H1 (cell line): ENCODE data around the gene PTEN.

Experiments used
- ATF3 ChIP-seq: IDR thresholded peaks from 2 replicates; pipeline ENCODE4 v1.6.1; 2011; ENCODE audit warnings: low read depth, mild to moderate bottlenecking, low read length; ENCODE audit not compliant: insufficient read depth
- BCL11A ChIP-seq, 2 experiments: IDR thresholded peaks; one replicate each; pipeline ENCODE4 v1.6.1; 2011; ENCODE audit warnings: low read depth in 2 of 2, low read length in 2 of 2, mild to moderate bottlenecking in 2 of 2
- CTCF ChIP-seq, 3 experiments: IDR thresholded peaks; 1 replicate in 2 of 3; 2 replicates in 1 of 3; pipeline versions ENCODE4 v1.5.1 to v1.6.1; 2011; ENCODE audit warnings: low read length in 3 of 3, mild to moderate bottlenecking in 3 of 3, inconsistent platforms in 2 of 3, low read depth in 1 of 3, moderate library complexity in 1 of 3; ENCODE audit not compliant: insufficient read depth in 1 of 3; ENCODE audit errors: control extremely low read depth in 1 of 3
- EP300 ChIP-seq, 2 experiments: IDR thresholded peaks; 1 replicate in 1 of 2; 2 replicates in 1 of 2; pipeline ENCODE4 v1.6.1; 2011 to 2012; ENCODE audit warnings: low read depth in 2 of 2, low read length in 2 of 2, mild to moderate bottlenecking in 2 of 2, borderline replicate concordance in 1 of 2, inconsistent platforms in 1 of 2, moderate library complexity in 1 of 2
- KDM1A ChIP-seq: fragments of 200-600, 300-600 bp; sonication (generic); IDR thresholded peaks from 2 replicates; pipeline ENCODE4 v1.7.1; 2016; ENCODE audit warnings: mild to moderate bottlenecking, low read length, borderline replicate concordance
- SAP30 ChIP-seq: fragments of 300-600 bp; sonication (generic); IDR thresholded peaks from 2 replicates; pipeline ENCODE4 v1.7.1; 2012; ENCODE audit warnings: low read length, moderate library complexity, mild to moderate bottlenecking, inconsistent platforms; ENCODE audit not compliant: insufficient read depth, insufficient replicate concordance
- SIN3A ChIP-seq, 2 experiments: IDR thresholded peaks in 1 of 2; conservative IDR thresholded peaks in 1 of 2; 2 replicates each; pipeline ENCODE4 v1.6.1; 2011 to 2012; ENCODE audit warnings: low read length in 2 of 2, improper control_type of control experiment in 1 of 2, low read depth in 1 of 2, mild to moderate bottlenecking in 1 of 2
- SRF ChIP-seq: IDR thresholded peaks from 2 replicates; pipeline ENCODE4 v1.6.1; 2011; ENCODE audit warnings: mild to moderate bottlenecking, low read depth, low read length, moderate library complexity
- SUZ12 ChIP-seq: fragments of 200-600 bp; sonication (generic); IDR thresholded peaks from 2 replicates; pipeline ENCODE4 v1.6.1; 2012; ENCODE audit warnings: mild to moderate bottlenecking, inconsistent platforms, low read length, moderate library complexity, mixed read lengths
- TAF7 ChIP-seq: optimal IDR thresholded peaks from 2 replicates; pipeline ENCODE3; 2011; ENCODE audit warnings: low read depth, mild to moderate bottlenecking, inconsistent platforms, low read length, moderate library complexity, borderline replicate concordance
- TEAD4 ChIP-seq: IDR thresholded peaks from 2 replicates; pipeline ENCODE4 v1.6.1; 2012; ENCODE audit warnings: low read depth, low read length, inconsistent platforms, mixed read lengths

GRCh38 chr10:87842776-87843497 lies 20.5 kb upstream of the PTEN start:
- TF ChIP-seq ATF3 (no peak), BCL11A (IDR thresholded peaks at IDR 0.05; ENCODE audit: low read depth in 2 of 2, low read length in 2 of 2) (no peak), SUZ12 (no peak), SRF (no peak), SIN3A (conservative IDR thresholded peaks at IDR 0.05 in 1 of 2, IDR thresholded peaks at IDR 0.05 in 1 of 2; ENCODE audit: low read depth in 1 of 2, low read length in 2 of 2) (no peak), EP300 (IDR thresholded peaks at IDR 0.05; ENCODE audit: borderline replicate concordance in 1 of 2, low read depth in 2 of 2, low read length in 2 of 2) (no peak), CTCF (IDR thresholded peaks at IDR 0.05; ENCODE audit: control extremely low read depth in 1 of 3, insufficient read depth in 1 of 3, low read depth in 1 of 3, low read length in 3 of 3) (no peak), KDM1A (no peak), TAF7 (no peak), TEAD4 (no peak), SAP30 (no peak)
